MCF 10A (cell line): ENCODE measurements around the gene HSFX1. TPM values are rescaled to one million over a fixed set of nuclear protein-coding genes. Genes with fewer than 3 reads are reported as not detected.
"Not testable (repeated sequence)": the region's sequence is repeated elsewhere in the genome, so short reads cannot be mapped to it uniquely, and the experiment has no call there.

Experiments used
- BruUV-seq: library from RNA; stranded (reverse); fragments of 400-500 nt; replicated peaks from 2 replicates; lab custom pipeline; 2021; lab: Mats Ljungman, UMichigan
- CTCF ChIA-PET: fragments of 300-600 bp; sonication (Branson Sonifier 250); formaldehyde crosslinking; extraction: SDS; loops from one replicate; lab custom pipeline; 2021; ENCODE audit warnings: antibody characterized with exemption, inconsistent platforms; lab: Yijun Ruan, JAX
- POLR2A ChIA-PET: fragments of 300-600, 350-650 bp; sonication (Branson Sonifier 250); formaldehyde crosslinking; extraction: SDS; loops from one replicate; lab custom pipeline; 2020; ENCODE audit warnings: antibody characterized with exemption, inconsistent platforms; lab: Yijun Ruan, JAX
- DNase-seq: peaks from one replicate; pipeline ENCODE4 v3.0.0-alpha.2; 2018; ENCODE audit not compliant: unreplicated experiment
- H3K27ac Mint-ChIP-seq: one replicate; pipeline ENCODE4 v1.8.0; 2022; ENCODE audit warnings: mild to moderate bottlenecking, low read depth, mixed read lengths; ENCODE audit not compliant: unreplicated experiment
- H3K27me3 Mint-ChIP-seq: one replicate; pipeline ENCODE4 v1.8.0; 2022; ENCODE audit warnings: mixed read lengths; ENCODE audit not compliant: insufficient read depth, unreplicated experiment
- H3K36me3 Mint-ChIP-seq: one replicate; pipeline ENCODE4 v1.8.0; 2022; ENCODE audit warnings: mild to moderate bottlenecking, moderate library complexity, mixed read lengths; ENCODE audit not compliant: insufficient read depth, unreplicated experiment
- H3K4me1 Mint-ChIP-seq: one replicate; pipeline ENCODE4 v1.8.0; 2022; ENCODE audit warnings: mixed read lengths; ENCODE audit not compliant: insufficient read depth, unreplicated experiment
- H3K4me3 Mint-ChIP-seq: one replicate; pipeline ENCODE4 v1.8.0; 2022; ENCODE audit warnings: mild to moderate bottlenecking, moderate library complexity, mixed read lengths; ENCODE audit not compliant: unreplicated experiment
- H3K9me3 Mint-ChIP-seq: one replicate; pipeline ENCODE4 v1.8.0; 2022; ENCODE audit warnings: mixed read lengths; ENCODE audit not compliant: unreplicated experiment
- CTCF ChIP-seq: fragments of 200-600 bp; IDR thresholded peaks from one replicate; pipeline ENCODE4 v1.8.0; 2022; ENCODE audit warnings: antibody characterized with exemption, mild to moderate bottlenecking; ENCODE audit not compliant: unreplicated experiment
- intact Hi-C: fragments of 100-400 bp; cut with micrococcal nuclease; formaldehyde crosslinking; loops from 2 replicates; pipeline ENCODE4 v1.14.1; 2022
- total RNA-seq: library from RNA; stranded (reverse); gene quantifications from 2 replicates; pipeline ENCODE4 v1.2.3, GENCODE V29; 2022

The HSFX1 gene
- total RNA-seq, 1 experiment from 2014 or later: not detected

- POLR2A ChIA-PET: no interaction called here
These were observed 15.7 kb upstream of the HSFX1 start for GRCh38 chrX:149758068-149758714.

GRCh38 chrX:149758715-149759078 lies 15.2 kb upstream of the HSFX1 start:
- H3K4me1 Mint-ChIP-seq, H3K9me3 Mint-ChIP-seq, H3K27ac Mint-ChIP-seq, BruUV-seq, H3K27me3 Mint-ChIP-seq, intact Hi-C loops, H3K4me3 Mint-ChIP-seq, H3K36me3 Mint-ChIP-seq, DNase-seq, POLR2A ChIA-PET: not testable (repeated sequence)
- CTCF ChIA-PET: interaction anchor here (0.6 kb wide), 1 partner anchor 572 kb away, joined by 3 read pairs; no protein-coding TSS in a partner anchor

More at GRCh38 chrX:149758068-149758714, 15.7 kb upstream of the HSFX1 start:
- CTCF ChIA-PET: interaction anchor here (0.6 kb wide), 1 partner anchor 571 kb away, joined by 3 read pairs; no protein-coding TSS in a partner anchor
- BruUV-seq: no TSS peak
- no peak for TF ChIP-seq CTCF
- DNase-seq: no peak
- Mint-ChIP-seq H3K27ac (no peak overlapping the region), H3K9me3 (no peaks in the 10 kb centered on the region), H3K4me3 (no peak overlapping the region), H3K36me3 (no peaks in the 10 kb centered on the region), H3K27me3 (no peaks in the 10 kb centered on the region), H3K4me1 (no peaks in the 10 kb centered on the region)
- intact Hi-C loops: no loop called here

- no peaks in the 10 kb centered on the region for H3K36me3 Mint-ChIP-seq
- no TSS peak for BruUV-seq
- TF ChIP-seq CTCF: no peak
- H3K27me3 Mint-ChIP-seq: no peaks in the 10 kb centered on the region
- ChIA-PET CTCF (no interaction called here), POLR2A (no interaction called here)
- H3K4me3 Mint-ChIP-seq: no peak overlapping the region
- intact Hi-C loops: no loop called here
- DNase-seq: no peak
- H3K27ac Mint-ChIP-seq: no peak overlapping the region
- no peaks in the 10 kb centered on the region for H3K9me3 Mint-ChIP-seq
- H3K4me1 Mint-ChIP-seq: no peaks in the 10 kb centered on the region
These were observed 14.0 kb upstream of the HSFX1 start for GRCh38 chrX:149759824-149760223.

- no TSS peak for BruUV-seq
- CTCF ChIA-PET: no interaction called here
- Mint-ChIP-seq H3K9me3 (no peaks in the 10 kb centered on the region), H3K36me3 (no peaks in the 10 kb centered on the region), H3K4me3 (no peak overlapping the region), H3K27ac (no peak overlapping the region), H3K4me1 (no peaks in the 10 kb centered on the region), H3K27me3 (no peaks in the 10 kb centered on the region)
- no peak for DNase-seq
- POLR2A ChIA-PET: no interaction called here
- TF ChIP-seq CTCF: no peak
- intact Hi-C loops: no loop called here
These were observed 12.9 kb upstream of the HSFX1 start for GRCh38 chrX:149760965-149761364.

- H3K27me3 Mint-ChIP-seq, BruUV-seq, DNase-seq: not testable (repeated sequence)
These were observed 11.8 kb upstream of the HSFX1 start for GRCh38 chrX:149761858-149762674.

More at GRCh38 chrX:149761858-149762674, 11.8 kb upstream of the HSFX1 start:
- H3K36me3 Mint-ChIP-seq, POLR2A ChIA-PET, CTCF ChIA-PET, intact Hi-C loops, H3K9me3 Mint-ChIP-seq, H3K4me3 Mint-ChIP-seq, H3K27ac Mint-ChIP-seq, H3K4me1 Mint-ChIP-seq: not testable (repeated sequence)
